IPS DF 19.7 (cell line): ENCODE results near the gene HMX1.

Experiments used
- DNase-seq: peaks from one replicate; pipeline ENCODE4 v3.0.0-alpha.2; 2013; ENCODE audit warnings: low read depth, low spot score

The HMX1 gene

DNA sequence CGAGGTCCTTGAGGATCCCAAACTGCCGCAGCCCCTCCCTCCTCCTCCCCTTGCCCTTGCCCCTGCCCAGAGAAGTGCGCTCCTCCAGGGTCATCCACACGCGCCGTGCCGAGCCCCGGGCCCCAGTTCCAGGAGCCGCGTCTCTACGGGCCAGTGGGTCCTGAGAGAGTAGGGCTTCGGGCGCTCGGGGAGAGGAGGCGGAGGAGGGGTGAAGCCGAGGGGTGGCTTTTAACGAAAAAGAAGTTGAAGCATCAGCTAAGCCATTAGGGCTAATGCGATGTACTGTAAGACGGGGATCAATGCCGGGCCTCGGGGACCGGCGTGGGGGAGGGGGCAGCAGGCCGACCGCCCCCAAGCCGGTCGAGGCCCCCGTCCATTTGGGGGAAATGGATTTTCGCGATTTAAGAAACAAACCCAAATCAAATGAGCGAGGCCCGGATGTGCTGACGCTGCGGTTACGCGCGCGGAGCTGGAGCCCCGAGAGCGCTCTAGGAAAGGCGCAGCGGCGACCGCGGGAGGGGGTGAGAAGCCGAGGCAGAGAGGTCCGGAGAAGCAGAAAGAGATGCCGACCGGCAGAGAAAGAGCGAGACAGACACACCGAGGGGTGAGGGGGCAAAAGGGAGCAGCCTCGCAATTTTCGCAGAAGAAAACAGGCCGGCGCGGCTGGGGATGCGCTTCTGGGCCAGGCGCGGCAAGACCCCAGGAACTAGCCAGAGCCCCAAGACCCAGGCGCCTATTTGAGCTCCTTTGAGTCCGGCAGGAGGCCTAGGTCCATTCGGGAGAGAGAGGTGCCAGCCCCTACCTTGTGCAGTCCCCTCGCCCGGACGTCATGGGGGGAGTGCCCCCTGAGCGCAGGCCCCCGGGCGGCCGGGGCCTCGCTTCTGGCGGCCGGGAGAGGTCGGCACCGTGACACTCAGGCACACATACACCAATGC lies 13.6 kb downstream of the HMX1 start:
- DNase-seq = no peak

DNA sequence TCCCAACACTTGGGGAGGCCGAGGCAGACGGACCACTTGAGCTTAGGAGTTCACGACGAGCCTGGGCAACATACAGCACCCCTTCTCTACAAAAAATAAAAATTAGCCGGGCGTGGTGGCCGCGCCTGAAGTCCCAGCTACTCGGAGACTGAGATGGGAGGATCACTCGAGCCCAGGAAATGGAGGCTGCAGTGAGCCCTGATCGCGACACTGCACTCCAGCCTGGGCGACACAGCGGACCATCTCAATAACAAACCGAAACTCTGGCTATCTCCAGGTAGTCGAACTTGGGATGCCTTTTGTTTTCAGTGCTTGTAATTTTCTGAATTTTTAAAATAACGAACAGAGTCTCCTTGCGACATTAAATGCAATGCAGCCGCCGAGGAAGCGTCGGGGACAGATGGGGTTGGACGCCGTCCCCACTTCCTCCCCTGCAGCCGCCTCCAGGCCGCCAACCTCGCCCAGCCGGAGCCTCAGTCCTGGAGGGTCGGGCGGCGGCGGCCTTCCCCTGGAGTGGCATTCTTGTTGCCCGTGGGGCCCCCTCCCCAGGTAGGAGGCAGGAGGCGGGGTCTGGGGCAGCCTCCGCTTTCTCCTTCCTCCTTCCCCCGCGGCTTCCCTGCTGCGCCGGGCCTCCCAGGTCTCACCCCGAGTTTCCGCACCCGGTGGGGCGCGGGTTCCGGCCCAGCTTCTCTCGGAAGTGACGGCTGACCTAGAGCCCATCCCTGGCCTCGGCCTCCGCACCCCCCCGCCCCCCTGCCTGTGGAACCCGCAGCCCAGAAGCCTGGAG lies 14.6 kb downstream of the HMX1 start:
- DNase-seq = no peak

DNA sequence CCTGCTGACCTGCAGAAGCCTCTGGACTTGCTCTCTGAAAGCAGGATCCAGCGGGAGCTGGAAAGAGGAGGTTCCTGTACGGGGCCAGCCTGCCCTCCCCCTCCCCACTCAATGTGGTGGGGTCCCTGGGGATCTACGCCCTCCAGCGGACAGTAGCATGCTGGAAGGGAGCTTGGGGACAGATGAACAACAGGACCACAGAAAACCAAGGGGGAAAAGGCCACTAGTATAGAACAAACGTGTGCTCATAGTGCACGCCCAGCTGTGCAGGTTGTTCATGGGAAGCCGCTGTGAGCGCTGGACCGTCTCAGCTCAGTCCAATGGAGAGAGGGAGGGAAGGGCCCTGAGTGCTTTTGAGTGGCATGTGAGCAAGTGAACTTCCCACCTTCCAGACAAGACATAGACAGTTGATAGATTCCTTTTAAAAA lies 15.8 kb downstream of the HMX1 start:
- no peak for DNase-seq

DNA sequence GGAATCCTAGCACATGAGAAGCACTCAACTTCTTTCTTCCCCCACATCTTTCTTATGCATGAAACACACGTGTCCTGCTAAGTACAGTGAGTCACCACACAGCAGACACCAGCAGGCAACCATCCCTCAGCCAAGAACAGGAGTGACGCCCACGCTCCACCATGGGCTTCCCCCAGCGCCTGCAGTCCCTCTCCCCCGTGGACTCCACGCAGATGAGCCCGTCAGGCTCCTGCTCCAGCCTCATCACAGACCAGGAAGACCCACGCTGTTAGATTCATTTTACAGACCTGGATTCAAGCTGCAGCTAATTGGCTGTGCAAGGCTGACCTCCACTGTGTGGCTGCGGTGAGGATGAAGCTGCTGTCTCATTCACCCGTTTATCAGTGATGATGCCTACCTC lies 16.7 kb downstream of the HMX1 start:
- DNase-seq = no peak

DNA sequence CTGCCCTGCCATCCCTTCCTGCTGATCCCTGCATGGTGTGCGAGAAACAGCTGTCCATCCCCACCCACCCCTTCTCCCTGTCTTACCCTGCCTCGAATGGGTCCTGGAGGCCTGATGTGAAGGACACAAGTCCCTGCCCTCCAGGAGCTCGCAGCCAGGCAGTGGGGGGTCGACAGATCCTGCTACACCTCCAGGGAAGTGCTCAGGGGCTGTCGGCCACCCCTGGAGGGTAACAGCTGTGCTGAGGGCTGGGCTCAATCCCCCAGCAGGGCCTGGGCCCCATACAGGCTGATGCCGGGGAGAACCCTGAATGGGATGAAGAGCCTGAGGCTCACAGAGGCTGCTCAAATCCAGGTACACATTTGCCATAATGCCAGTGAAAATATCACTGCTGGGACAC lies 17.6 kb downstream of the HMX1 start:
- DNase-seq = no peak

DNA sequence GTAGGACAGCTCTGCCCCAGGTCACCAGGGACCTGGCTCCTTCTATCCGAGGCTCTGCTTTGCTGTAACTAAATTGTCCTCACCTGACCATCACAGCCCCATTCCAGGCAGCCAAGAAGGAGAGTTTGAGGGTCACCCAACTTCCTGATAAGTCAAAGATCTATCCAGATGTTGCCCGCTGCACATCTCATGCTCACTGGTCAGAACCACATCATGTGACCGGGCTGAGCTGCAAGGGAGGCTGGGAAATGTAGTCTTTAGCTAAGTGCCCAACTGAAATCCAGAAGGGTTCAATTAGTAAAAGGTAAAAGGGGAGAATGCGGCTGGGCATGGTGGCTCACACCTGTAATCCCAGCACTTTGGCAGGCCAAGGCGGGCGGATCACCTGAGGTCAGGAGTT lies 18.4 kb downstream of the HMX1 start:
- DNase-seq = no peak

DNA sequence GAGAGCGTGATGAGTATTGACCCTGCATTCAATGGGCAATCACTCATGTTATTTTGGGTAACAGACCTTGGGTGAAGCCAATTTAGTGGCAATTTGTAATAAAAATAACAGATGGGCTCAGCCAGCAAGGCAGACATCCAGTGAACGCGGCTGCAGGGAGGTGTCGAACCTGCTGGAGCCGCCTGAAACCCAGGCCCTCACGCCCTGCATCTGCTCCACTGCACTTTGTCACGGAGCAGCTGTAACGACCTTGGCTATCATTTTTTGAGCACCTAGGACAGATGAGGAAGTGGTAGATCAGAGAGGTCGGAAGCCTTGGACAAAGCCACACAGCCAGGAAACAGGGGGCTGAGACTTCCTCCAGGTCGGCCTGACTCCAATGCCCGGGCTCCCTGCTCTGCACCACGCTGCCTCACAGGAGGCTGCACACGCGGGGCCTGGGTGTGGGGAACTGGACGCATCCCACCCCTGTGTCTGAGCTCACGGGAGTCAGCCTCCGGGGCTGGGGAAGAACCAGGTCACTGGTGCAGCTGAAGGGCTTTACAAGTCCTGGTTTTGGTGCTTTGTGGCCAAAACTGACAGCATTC lies 19.4 kb downstream of the HMX1 start:
- DNase-seq = no peak

DNA sequence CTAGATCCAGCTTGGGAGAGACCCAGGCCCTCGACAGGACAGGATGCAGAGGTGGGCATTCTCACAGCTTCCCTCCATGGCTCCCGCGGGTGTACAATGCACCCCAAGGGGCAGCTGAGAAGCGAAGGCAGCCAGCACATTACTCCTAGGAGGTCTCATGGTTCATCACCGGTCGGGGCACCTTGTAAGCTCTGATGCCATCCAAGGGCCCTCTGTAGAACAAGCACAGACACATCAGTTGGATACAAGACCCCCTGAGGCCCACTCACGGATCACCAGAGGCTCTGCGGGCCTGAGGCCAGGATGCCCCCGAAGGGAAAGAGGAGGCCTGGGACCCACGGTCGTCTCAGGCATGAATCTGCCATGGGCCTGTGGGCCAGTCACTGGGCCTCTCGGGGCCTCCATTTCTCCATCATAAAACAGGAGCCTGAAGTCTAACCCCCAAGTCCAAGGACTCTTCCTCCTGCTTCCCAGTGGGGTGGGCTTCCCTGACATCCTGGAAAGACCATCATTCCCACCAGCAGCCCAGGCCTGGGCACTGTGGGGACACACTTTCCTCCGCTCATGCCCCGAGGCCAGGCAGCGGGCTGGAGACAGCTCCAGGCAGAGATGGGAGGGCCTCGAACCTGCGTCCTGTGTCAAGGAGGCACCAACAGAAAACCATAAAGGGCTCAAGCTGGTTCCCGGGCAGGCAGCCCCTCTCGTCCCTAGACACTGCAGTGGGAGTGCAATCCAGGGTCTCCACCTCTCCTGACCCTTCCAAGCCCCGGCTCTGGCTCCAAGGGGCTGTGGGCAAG lies 20.1 kb downstream of the HMX1 start:
- DNase-seq = no peak

DNA sequence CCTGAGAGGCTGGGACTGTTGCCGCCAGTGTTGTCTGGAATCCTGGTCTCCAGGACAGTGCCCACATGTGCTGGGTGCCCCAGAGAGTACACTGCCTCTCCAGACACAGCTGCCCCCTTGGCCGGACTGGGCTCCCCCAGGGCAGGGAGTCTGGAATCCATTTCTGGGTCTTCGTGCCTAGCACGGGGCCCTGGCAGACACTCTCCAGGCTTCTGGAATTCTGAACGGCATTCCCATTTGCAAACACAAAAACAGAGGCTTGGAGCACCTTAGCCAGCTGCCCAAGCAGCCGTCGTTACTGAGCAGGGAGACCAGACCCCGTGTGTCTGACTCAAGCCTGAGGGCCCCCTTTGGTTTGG lies 20.8 kb downstream of the HMX1 start:
- DNase-seq = no peak

DNA sequence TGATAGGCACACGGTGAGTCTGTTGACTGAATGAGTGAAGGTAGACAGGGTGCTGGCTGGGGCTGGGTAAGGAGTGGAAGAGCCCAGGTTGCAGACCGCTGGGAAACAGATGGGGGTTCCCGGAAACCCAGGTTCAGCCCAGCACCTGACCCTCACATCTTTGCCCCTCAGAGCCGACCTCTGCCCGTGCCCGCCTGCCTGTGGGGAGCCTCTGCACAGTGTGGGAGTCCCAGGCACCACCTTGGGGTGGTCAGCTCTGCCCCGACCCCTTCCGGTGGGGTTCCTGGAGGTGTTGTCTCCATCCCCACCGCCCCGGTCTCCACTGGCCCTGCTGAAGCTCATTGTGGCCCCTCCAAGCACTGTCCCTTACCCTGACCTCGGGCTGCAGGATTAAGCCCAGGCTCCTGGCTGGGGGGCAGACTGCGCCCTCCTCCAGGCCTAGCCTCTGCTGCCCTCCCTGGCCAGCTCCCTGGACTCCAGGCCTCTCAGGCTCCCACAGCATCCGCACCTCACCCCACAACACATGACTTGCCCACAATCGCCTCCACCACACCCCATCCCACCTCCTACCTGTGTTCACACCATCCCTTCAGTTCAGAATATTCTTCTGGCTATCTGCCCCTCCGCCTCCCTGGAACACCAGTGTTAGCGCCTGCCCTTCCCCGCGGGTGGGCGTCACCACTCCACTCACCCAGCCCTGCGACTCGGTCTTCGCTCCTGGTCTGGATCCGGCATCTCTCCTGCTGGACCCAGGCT lies 21.4 kb downstream of the HMX1 start:
- DNase-seq = no peak

DNA sequence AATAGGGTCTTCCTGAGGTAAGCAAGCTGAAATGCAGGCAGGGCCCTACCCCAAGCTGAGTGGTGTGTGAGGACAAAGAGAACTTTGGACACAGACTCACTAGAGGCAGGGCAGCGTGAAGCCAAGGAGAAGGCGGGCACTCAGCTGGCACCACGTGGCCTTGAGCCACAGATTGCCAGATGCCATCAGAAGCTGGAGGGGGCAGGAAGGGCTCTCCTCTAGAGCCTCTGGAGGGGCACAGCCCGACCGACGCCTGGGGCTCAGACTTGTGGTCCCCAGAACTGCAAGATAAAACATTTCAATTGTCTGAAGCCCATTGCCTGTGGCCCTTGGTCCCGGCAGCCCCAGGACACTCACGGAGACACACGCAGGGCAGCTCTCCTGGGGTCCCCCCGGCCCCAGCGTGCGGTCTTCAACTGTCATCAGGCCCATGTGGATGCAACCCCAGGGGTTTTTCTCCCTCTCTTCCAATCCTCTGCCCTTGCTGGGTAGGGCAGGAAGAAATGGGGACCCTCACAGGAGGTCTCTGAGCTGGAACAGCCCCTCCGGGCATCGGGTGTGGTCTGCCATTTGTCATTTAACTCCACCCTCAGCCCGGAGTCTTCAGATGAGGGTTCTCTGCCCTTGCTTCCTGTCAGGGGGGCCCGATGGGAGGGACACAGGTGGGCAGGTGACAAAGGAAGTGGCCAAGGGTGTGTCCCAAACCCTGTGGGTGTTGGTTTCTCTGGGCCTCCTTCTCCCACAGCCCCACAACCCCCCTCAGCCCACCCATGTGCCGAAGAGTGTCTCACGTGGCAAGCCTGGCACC lies 22.2 kb downstream of the HMX1 start:
- DNase-seq = no peak

DNA sequence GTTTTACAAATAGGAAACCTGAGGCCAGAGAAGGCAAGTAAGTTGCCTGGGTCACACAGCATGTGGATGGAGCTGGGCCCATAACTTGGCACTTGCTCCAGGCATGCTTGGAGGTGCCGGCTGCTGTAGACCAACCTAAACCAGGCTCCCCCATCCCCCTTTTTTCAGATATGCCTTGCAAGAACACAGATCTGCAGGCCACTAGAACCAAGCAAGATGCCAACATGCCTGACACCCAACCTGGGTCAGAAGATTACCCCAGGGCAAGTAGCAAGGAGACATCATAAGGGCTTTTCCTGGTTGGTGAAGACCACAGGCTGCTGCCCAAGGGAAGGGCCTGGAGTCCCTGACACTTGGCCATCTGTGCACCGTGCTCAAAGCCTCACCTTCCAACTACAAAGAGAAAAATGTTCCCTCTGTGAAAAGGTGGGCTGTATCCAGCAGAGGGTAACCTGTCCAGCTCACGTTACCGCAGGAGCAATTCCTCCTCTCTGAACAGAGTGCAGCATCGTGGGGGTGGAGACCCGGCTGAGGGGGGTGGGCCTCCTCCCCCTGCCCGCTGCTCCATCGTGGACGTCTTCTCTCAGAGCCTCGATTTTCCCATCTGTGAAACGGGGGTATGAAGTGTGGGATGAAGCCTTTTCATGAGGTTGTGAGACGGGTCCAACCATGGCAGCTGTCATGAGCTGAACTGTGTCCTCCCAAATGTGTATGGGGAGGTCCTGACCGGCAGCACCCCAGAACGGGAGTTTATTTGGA lies 23.0 kb downstream of the HMX1 start:
- DNase-seq = no peak

DNA sequence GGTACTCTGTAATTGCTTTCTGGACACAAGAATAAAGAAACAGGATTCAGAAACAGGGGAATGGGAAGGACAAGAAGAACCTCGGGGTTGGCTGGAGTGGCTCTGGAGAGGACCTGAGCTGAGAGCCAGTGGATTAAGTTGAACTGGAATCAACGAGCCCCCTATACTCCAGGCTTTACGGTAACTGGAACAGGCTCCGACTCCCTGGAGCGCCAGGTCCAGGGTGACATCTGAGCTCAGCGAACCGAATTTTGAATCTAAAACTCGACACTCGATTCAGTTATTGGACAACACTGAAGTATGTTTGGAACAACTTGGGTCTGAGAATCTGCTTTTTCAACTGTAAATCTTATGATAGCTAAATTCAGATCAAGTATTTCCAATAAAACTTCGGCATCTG lies 23.9 kb downstream of the HMX1 start:
- no peak for DNase-seq

DNA sequence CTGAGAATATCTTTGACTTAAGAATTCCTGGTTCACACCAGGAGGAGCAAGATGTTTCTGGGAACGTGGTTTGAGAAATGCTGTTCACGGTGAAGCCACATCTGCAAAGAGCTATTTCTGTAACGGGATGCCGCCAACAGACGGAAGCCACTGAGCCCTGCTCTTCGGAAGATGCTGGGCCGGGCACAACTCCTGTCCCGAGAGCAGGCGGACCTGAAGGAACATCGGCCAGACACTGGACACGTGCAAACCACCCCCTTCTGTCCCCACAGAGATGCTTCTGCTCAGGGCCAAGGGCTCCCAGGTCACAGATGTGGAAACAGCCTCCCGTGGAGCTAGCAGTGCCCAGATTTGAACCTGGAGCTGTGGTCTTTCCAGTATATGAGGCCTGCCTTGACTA lies 24.3 kb downstream of the HMX1 start:
- DNase-seq = no peak

DNA sequence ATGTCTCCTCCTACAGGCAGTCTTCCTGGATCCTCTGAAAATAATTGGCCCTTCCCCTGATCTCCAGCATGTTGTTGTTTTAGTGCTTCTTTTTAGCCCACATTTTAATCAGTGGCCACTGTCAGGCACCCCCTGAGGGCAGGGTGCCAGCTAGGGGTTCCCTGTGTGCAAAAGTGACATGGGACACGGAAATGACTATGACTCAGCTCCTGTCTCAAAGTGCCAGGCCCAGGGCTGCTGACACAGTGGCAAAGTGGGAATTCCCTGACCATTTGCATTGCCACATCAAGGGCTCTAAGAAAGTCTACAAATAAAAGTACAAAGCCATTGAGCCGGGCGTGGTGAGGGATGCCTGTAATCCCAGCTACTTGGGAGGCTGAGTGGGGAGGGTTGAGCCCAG lies 24.8 kb downstream of the HMX1 start:
- DNase-seq = no peak

DNA sequence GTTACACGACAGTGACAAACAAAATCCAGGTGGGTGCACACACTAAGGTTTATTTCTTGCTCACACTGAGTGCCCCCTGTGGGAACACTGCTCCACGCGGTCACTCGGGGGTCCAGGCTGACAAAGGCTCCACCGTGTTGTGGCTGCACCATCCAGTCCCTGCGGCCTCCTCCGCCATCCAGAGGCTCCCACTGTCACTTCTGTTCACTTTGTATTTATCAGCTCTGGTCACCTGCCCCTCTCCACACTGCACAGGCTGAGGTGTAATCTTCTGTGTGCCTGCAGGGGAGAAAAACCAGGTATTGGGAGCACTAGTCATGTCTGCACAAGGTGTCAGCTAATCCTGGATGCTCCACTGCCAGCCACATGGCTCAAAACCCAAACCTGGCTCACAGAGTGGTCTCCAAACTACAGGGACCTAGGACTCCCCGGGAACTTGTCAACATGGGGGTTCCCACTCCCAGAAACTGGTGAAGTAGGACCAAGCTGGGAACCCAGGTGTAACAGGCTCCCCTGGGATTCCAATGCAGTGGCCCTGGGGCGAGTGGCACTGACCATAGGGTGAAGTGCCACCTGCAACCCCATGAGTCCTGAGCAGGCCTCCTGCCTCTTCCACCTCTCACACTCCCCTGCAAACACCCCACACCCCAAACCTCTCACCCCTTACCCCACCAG lies 25.5 kb downstream of the HMX1 start:
- DNase-seq = no peak

DNA sequence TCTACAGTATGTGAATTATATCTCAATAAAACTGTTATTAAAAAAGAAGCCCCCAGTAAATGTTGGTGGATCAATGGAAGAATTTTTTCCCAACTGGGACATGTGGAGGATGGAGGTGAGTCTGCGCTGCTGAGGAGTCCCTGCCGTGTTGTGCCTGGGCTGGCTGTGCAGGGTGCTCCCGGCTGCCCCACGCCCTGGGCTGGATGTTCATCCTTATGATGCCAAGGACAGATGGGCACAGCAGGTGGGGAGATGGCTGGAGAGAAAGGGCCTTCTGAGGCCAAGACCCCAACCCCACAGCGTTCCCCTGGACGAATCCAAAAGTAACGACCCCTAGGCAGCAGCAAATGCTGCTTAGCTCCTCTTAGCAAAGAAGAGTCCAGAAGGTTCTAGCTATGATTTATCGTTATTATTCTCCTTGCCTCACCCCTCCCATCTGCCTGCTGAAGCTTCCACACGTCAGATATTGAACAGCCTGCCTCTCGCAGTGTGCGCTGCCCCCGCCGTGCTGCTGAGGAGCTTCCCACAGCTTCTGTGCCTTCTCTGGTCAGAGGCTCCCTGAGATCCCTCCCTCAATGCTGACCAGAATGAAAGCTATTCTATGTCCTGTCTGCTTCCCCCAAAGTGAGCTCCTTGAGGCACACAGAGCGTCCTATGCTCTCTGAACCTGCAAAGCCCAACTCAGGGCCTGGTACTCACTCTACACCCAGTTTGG lies 26.5 kb downstream of the HMX1 start:
- DNase-seq = no peak

DNA sequence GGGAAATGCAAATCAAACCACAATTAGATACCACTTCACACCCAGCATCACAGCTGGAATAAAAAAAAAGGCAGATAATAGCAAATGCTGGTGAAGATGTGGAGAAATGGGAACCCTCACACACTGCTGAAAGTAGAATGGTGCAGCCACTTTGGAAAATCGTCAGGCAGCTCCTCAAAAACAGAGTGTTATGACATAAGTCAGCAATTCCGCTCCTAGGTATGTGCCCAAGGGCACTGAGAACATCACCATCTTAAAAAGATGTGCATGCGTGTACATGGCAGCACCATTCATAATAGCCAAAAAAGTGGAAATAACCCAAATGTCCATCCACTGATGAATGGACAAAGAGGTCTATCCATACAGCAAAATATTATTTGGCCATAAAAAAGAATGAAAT lies 28.0 kb downstream of the HMX1 start:
- DNase-seq = no peak
